DOHH2 (cell line): ENCODE measurements around the gene BPIFA3.

Experiments used
- H3F3A ChIP-seq: fragments of 200-600 bp; sonication (generic), shearing (Covaris generic); 2 replicates; pipeline ENCODE4 v1.6.0; 2016; ENCODE audit warnings: antibody characterized with exemption, mild to moderate bottlenecking; ENCODE audit not compliant: control insufficient read depth, insufficient read depth
- H3K27ac ChIP-seq: fragments of 200-600 bp; sonication (generic); 2 replicates; pipeline ENCODE4 v1.5.1; 2014; ENCODE audit warnings: low read depth, mild to moderate bottlenecking, low read length, moderate library complexity
- H3K27me3 ChIP-seq: fragments of 200-600 bp; sonication (generic); 2 replicates; pipeline ENCODE4 v1.6.1; 2014; ENCODE audit warnings: mild to moderate bottlenecking, low read length, mixed read lengths; ENCODE audit not compliant: control insufficient read depth
- H3K36me3 ChIP-seq: fragments of 200-600 bp; sonication (generic); 2 replicates; pipeline ENCODE4 v1.6.1; 2014; ENCODE audit warnings: mild to moderate bottlenecking, low read length, moderate library complexity, mixed read lengths; ENCODE audit not compliant: control insufficient read depth
- H3K4me1 ChIP-seq: fragments of 200-600 bp; sonication (generic); 2 replicates; pipeline ENCODE4 v1.6.1; 2014; ENCODE audit warnings: mild to moderate bottlenecking, low read length, mixed read lengths; ENCODE audit not compliant: control insufficient read depth
- H3K4me2 ChIP-seq: fragments of 200-600 bp; sonication (generic); 2 replicates; pipeline ENCODE4 v1.6.0; 2014; ENCODE audit warnings: mild to moderate bottlenecking, low read length, moderate library complexity
- H3K4me3 ChIP-seq: fragments of 200-600 bp; sonication (generic); 2 replicates; pipeline ENCODE4 v1.5.1; 2014; ENCODE audit warnings: mild to moderate bottlenecking, low read length, mixed read lengths
- H3K79me2 ChIP-seq: fragments of 200-600 bp; sonication (generic); 2 replicates; pipeline ENCODE4 v1.6.1; 2014; ENCODE audit warnings: mild to moderate bottlenecking, low read length, mixed read lengths; ENCODE audit not compliant: control insufficient read depth
- H3K9me2 ChIP-seq: fragments of 200-600 bp; sonication (generic); replicated peaks from 2 replicates; pipeline ENCODE4 v1.6.1; 2014; ENCODE audit warnings: mild to moderate bottlenecking, low read length, mixed read lengths; ENCODE audit not compliant: control insufficient read depth
- H3K9me3 ChIP-seq: fragments of 200-600 bp; sonication (generic); 2 replicates; pipeline ENCODE4 v1.6.1; 2014; ENCODE audit warnings: antibody characterized with exemption, low read length, mixed read lengths; ENCODE audit not compliant: control insufficient read depth, insufficient read depth
- H4K20me1 ChIP-seq: fragments of 200-600 bp; sonication (generic); 2 replicates; pipeline ENCODE4 v1.6.0; 2014; ENCODE audit warnings: low read depth, mild to moderate bottlenecking, antibody characterized with exemption, low read length, moderate library complexity; ENCODE audit not compliant: control insufficient read depth, insufficient read depth
- CTCF ChIP-seq: fragments of 200-600 bp; sonication (generic); IDR thresholded peaks from one replicate; pipeline ENCODE4 v1.5.1; 2014; ENCODE audit warnings: antibody characterized with exemption, mild to moderate bottlenecking, low read depth, low read length; ENCODE audit not compliant: poor library complexity, severe bottlenecking
- EZH2phosphoT487 ChIP-seq: fragments of 200-600 bp; sonication (generic); IDR thresholded peaks from 2 replicates; pipeline ENCODE4 v1.6.1; 2017; ENCODE audit warnings: borderline replicate concordance, mild to moderate bottlenecking, antibody characterized with exemption, low read length, moderate library complexity, mixed read lengths

The BPIFA3 gene

GRCh38 chr20:33272155-33272873, 55.2 kb downstream of the BPIFA3 start:
- no peaks in the 10 kb centered on the region for H3K79me2 ChIP-seq
- no peaks in the 10 kb centered on the region for H3K9me2 ChIP-seq
- no peaks in the 10 kb centered on the region for H3K9me3 ChIP-seq
- H3F3A ChIP-seq, result no peaks in the 10 kb centered on the region
- no peak overlapping the region for H3K4me2 ChIP-seq
- TF ChIP-seq CTCF, result no peak
- TF ChIP-seq EZH2phosphoT487, result no peak
- H3K36me3 ChIP-seq, result no peaks in the 10 kb centered on the region
- H3K27ac ChIP-seq, result no peak overlapping the region
- H4K20me1 ChIP-seq, result no peaks in the 10 kb centered on the region
- no peak overlapping the region for H3K4me3 ChIP-seq
- H3K4me1 ChIP-seq, result no peaks in the 10 kb centered on the region
- H3K27me3 ChIP-seq, result peaks cover 7% of the 10 kb centered on the region

GRCh38 chr20:33273117-33273851, 56.1 kb downstream of the BPIFA3 start:
- H3K9me3 ChIP-seq, result no peaks in the 10 kb centered on the region
- H4K20me1 ChIP-seq, result no peaks in the 10 kb centered on the region
- no peak for TF ChIP-seq EZH2phosphoT487
- TF ChIP-seq CTCF, result no peak
- H3K4me1 ChIP-seq, result no peaks in the 10 kb centered on the region
- H3K79me2 ChIP-seq, result no peaks in the 10 kb centered on the region
- H3K9me2 ChIP-seq, result no peaks in the 10 kb centered on the region
- H3K27ac ChIP-seq, result no peak overlapping the region
- H3K36me3 ChIP-seq, result no peaks in the 10 kb centered on the region
- H3K4me2 ChIP-seq, result no peak overlapping the region
- no peak overlapping the region for H3K4me3 ChIP-seq
- no peaks in the 10 kb centered on the region for H3F3A ChIP-seq
- peaks cover 14% of the 10 kb centered on the region for H3K27me3 ChIP-seq

- TF ChIP-seq CTCF (no peak), EZH2phosphoT487 (no peak)
- H3K4me1 ChIP-seq, result no peaks in the 10 kb centered on the region
- H3K4me2 ChIP-seq, result no peak overlapping the region
- H3K79me2 ChIP-seq, result no peaks in the 10 kb centered on the region
- H4K20me1 ChIP-seq, result no peaks in the 10 kb centered on the region
- H3K27ac ChIP-seq, result no peak overlapping the region
- no peak overlapping the region for H3K4me3 ChIP-seq
- H3K27me3 ChIP-seq, result peaks cover 17% of the 10 kb centered on the region
- no peaks in the 10 kb centered on the region for H3K36me3 ChIP-seq
- H3K9me3 ChIP-seq, result no peaks in the 10 kb centered on the region
- H3F3A ChIP-seq, result no peaks in the 10 kb centered on the region
- H3K9me2 ChIP-seq, result no peaks in the 10 kb centered on the region
Measured at GRCh38 chr20:33275215-33275614, 58.1 kb downstream of the BPIFA3 start.
